ENCODE data around the gene BICDL2.
A peak's percentile ranks its signal among the peaks of the same experiment; 100 is the strongest.
"Not testable (repeated sequence)": the region's sequence is repeated elsewhere in the genome, so short reads cannot be mapped to it uniquely, and the experiment has no call there.

Gene BICDL2

GRCh38 chr16:3065069-3065741 lies 28.5 kb upstream of the BICDL2 start, which contains the start of gene IL32:
Gene IL32 (plus strand): TSS chr16:3065640. CDS start chr16:3065812, 172 bp downstream.
- DNase-seq (ENCODE audit: low read depth in 1 of 2, low spot score in 1 of 2), result peak; percentile 50 to 51

- no peak for DNase-seq (ENCODE audit: low read depth in 1 of 2, low spot score in 1 of 2)
These were observed 27.1 kb upstream of the BICDL2 start for GRCh38 chr16:3063625-3064386.

- no peak for DNase-seq (ENCODE audit: low read depth in 1 of 2, low spot score in 1 of 2)
These were observed 25.8 kb upstream of the BICDL2 start for GRCh38 chr16:3062553-3062952.

DNA sequence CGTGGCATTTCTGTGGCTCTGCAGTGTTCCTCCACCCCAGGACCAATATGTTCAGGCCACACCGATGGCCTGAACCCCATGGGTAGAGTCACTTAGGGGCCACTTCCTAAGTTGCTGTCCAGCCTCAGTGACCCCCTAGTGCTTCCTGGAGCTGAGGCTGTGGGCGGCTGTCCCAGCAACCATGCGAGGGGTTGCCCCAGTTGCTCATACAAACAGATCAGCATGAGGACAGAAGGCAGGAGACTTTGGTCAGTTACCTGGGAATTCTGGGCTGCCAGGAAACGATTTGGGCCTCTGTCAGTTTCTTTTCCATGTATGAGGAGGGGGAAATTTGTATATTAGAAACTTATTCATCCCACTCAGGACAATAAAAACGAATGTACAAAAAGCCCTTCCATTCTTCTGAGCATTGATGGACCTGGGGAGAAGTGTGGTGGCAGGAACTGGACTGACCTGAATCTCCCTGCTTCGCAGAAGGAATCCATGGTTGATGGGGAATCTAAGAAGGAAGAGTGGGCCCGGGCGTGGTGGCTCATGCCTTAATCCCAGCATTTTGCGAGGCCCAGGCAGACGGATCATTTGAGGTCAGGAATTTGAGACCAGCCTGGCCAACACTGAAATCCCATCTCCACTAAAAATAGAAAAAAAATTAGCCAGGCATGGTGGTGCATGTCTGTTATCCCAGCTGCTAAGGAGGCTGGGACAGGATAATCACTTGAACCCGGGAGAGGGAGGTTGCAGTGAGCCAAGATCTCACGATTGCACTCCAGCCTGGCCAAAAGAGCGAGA lies 23.8 kb upstream of the BICDL2 start:
- no peak for DNase-seq (ENCODE audit: low read depth in 1 of 2, low spot score in 1 of 2)

- no peak for DNase-seq (ENCODE audit: low read depth in 1 of 2, low spot score in 1 of 2)
These were observed 23.0 kb upstream of the BICDL2 start for GRCh38 chr16:3059723-3060242.

DNA sequence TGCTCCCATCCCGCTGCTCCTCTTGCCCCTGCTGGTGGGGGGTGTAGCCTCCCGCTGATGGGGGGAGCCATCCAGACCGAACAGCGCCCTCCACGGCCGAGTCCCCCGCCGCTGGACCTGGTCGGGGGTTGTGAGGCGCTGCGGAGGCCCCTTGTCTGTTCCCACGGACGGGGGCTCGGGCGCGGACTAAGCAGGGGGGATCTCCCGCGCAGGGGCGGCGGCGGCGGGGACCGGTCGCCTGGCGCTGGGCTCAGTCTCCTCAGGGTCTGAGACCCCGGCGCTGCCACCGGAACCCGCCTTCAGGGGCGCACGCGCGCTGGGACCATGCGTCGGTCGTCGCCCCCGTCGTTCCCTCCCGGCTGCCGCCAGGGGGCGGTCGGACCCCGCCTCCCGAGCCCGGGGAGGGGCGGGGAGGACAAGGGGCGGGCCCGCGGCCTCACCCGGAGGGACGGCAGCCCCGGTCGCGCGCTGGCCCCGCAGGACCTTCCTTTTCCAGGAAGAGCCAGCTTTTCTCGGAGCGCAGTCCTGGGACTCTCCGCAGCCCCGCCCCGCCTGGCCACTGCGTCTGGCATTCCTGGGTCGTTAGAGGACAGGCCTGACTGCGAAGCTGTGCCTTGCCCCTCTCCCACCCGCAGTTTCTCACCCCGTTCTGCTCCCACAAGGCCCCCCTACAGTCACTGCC lies 22.4 kb upstream of the BICDL2 start:
- peak; percentile 68 to 87 for DNase-seq (ENCODE audit: low read depth in 1 of 2, low spot score in 1 of 2)

DNA sequence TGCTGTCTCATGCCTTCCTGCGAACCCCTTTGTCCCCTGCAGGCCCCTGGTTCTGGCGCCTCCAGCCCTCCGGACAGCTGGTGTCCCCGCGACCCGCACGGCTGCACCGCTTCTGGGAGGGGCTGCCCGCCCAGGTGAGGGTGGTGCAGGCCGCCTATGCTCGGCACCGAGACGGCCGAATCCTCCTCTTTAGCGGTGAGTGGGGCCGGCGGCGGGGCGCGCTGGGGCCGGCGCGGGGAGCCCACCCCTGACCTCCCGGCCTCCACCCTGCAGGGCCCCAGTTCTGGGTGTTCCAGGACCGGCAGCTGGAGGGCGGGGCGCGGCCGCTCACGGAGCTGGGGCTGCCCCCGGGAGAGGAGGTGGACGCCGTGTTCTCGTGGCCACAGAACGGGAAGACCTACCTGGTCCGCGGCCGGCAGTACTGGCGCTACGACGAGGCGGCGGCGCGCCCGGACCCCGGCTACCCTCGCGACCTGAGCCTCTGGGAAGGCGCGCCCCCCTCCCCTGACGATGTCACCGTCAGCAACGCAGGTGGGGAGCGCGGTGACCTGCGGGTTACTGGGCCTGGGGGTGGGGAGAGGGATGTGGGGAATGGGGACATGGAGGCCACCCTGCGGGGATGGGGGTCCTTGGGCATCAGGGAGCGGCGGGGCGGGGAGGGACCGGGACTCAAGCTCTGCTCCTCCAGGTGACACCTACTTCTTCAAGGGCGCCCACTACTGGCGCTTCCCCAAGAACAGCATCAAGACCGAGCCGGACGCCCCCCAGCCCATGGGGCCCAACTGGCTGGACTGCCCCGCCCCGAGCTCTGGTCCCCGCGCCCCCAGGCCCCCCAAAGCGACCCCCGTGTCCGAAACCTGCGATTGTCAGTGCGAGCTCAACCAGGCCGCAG lies 21.6 kb upstream of the BICDL2 start:
- no peak for DNase-seq (ENCODE audit: low read depth in 1 of 2, low spot score in 1 of 2)

DNA sequence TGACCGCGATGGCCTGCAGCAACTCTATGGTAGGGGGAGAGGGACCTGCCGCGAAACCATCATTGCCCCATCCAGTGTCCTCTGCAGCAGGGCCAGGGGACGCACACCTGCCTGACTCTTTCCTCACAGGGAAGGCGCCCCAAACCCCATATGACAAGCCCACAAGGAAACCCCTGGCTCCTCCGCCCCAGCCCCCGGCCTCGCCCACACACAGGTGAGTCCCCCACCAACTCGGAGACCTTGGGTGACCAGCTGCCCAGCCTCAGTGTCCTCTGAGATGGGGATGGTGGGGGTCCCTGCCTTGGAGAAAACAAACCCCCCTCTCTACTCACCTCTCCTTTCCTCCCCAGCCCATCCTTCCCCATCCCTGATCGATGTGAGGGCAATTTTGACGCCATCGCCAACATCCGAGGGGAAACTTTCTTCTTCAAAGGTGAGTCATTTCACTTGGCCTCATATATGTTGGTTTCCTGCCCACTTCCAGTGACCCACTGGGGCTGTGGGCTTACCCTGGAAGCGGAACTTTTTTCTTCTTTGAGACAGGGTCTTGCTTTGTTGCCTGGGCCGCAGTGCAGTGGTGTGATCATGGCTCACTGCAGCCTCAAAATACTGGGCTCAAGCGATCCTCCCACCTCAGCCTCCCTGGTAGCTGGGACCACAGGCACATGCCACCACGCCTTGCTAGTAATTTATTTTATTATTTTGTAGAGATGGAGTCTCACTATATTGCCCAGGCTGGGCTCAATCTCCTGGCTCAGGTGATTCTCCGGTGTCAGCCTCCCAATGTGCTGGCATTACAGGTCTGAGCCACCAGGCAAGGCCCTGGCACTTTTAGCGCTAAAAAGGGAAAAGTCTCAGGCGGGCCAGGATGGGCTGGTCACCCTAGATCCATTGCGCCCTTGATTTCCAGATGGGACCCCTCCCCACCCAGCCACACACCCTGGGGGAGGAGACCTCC lies 20.7 kb upstream of the BICDL2 start:
- DNase-seq (ENCODE audit: low read depth in 1 of 2, low spot score in 1 of 2), result no peak

DNA sequence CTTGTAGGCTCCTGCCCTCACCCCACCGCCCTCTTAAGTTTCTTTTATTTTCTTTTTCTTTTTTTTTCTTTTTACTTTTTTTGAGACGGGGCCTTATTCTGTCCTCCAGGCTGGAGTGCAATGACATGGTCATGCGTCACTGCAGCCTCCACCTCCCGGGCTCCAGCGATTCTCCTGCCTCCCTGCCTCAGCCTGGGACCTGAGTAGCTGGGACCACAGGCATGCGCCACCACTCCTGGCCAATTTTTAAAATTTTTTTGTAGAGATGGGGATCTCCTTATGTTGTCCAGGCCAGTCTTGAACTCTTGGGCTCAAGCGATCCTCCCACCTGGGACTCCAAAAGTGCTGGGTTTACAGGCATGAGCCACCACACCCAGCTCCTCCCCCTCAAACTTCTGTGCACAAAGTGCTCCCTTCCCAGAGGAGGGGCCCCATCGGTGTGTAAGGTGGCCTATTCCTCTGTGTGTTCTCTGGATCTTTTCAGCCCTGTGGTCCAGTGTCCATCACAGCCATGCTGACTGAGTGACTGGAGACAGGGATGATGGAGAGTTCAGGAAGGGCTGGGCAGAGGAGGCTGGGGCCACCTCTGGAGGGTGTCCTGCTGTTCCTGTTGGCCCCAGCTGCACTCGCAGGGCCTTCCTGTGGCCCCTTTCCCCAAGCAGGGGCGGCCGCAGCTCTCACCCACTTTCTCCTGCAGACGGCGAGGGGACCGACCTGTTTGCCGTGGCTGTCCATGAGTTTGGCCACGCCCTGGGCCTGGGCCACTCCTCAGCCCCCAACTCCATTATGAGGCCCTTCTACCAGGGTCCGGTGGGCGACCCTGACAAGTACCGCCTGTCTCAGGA lies 19.8 kb upstream of the BICDL2 start:
- DNase-seq (ENCODE audit: low read depth in 1 of 2, low spot score in 1 of 2), result no peak

- not testable (repeated sequence) for DNase-seq (ENCODE audit: low read depth in 1 of 2, low spot score in 1 of 2)
These were observed 19.0 kb upstream of the BICDL2 start for GRCh38 chr16:3055734-3056115.

DNA sequence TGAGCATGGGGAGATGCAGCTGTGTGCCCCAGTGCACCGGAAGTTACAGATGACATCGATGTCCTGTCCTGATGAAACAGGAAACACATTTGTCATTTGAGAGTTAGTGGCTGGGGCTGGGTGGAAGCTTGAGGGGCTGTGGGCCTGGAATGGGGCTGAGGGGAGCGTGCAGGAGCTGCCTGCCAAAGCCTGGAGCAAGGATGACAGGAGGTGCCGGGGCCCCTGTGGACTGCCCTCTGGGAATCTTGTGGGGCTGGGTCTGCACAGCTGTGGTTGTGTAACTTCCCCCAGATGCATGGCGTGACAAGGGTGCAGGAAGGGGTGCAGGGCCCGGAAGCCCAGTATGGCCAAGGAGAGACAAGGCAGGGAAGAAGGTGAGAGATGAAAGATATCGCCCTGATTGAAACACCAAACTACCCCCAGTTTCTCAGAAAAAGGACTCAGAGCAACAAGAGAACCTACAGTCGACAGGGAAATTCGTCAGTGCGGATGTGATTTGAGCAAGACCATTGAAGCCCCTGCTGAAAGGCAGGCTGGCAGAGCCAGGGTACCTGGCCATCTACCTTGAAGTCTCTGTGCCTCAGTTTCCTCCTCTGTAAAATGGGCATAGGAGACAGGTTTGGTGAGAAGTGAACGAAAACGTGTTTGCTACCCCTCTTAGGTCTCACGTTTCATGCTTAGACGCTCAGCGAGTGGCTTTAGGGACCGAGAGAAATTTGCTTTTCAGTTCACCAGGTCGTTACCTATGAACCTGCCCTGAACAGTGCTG lies 18.4 kb upstream of the BICDL2 start:
- DNase-seq (ENCODE audit: low read depth in 1 of 2, low spot score in 1 of 2), result no peak

DNA sequence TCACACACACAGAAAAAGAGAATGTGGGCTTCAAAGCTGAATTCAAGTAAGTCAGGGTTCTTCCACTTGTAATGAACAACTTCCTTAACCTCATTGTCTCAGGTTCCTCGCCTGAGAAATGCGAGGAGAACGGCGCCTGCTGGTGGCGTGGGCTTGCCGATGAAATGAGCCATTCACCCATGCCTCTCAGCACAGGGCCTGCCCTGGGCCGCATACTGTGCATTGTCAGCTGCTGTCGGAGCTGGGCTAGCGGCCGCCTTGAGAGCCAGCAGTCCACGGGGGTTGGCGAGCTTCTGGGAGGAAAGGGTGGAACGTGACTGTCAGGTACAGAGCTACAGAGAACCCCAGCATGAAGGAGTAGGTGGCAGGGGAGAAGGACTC lies 16.6 kb upstream of the BICDL2 start:
- not testable (repeated sequence) for DNase-seq (ENCODE audit: low read depth in 1 of 2, low spot score in 1 of 2)

DNA sequence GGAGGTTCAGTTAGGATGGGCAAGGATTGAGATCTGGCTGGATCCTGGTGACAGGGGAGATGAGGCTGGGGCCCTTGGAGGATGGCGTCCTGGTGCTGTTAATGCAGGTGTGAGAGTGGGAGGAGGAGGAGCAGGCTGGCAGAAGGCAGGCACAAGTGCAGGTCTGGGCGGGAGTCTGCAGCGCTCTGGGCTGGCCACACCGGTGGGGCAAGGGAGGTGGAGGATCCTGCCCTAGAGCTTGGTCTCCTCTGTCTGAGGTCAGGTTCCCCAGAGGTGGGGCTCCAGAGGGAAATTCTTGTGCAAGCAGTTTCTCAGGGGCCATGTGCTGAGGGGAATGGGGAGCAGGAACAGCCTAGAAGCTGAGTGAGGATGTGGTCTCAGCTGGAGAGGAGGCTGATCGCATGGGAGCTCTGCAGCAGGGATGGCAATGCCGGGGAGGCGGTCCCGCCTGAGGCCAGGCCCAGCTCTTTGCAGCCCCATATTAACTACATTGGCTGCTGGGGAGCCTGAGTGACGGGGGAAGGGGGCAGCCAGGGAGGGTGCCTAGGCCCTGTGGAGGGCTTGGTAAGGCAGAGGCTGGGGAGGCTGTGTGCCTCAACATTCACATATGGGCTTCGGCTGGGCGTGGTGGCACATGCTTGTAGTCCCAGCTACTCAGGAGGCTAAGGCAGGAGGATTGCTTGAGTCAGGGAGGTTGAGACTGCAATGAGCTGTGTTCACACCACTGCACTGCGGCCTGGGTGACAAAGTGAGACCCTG lies 16.0 kb upstream of the BICDL2 start:
- DNase-seq (ENCODE audit: low read depth in 1 of 2, low spot score in 1 of 2), result not testable (repeated sequence)

GRCh38 chr16:3051494-3051893 lies 14.8 kb upstream of the BICDL2 start:
- DNase-seq (ENCODE audit: low read depth in 1 of 2, low spot score in 1 of 2), result no peak

DNA sequence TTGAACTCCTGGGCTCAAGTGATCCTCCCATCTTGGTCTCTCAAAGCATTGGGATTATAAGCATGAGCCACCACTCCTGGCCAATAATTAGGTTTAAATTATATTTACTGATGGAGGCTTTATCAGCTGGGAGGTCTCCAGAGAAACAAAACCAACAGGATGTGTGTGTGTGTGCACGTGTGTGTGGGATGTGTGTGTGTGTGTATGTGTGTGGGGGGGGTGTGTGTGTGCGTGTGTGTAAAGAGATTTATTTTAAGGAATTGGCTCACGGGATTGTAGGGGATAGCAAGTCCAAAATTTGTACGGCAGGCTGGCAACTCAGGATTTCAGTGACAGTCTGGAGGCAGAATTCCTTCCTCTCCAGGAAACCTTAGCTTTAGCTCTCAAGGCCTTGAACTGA lies 14.3 kb upstream of the BICDL2 start:
- DNase-seq (ENCODE audit: low read depth in 1 of 2, low spot score in 1 of 2), result no peak

GRCh38 chr16:3050487-3050886 lies 13.7 kb upstream of the BICDL2 start:
- no peak for DNase-seq (ENCODE audit: low read depth in 1 of 2, low spot score in 1 of 2)
